ENCODE data around the gene ABHD12. TPM values are rescaled to one million over a fixed set of nuclear protein-coding genes. Genes with fewer than 3 reads are reported as not detected.
"Not testable (repeated sequence)": the region's sequence is repeated elsewhere in the genome, so short reads cannot be mapped to it uniquely, and the experiment has no call there.

Gene ABHD12
- total RNA-seq, 1 donor from 2014 or later, result 39.0 TPM

GRCh38 chr20:25353747-25354705 is 36.6 kb downstream of the ABHD12 start:
- no peak for DNase-seq

DNA sequence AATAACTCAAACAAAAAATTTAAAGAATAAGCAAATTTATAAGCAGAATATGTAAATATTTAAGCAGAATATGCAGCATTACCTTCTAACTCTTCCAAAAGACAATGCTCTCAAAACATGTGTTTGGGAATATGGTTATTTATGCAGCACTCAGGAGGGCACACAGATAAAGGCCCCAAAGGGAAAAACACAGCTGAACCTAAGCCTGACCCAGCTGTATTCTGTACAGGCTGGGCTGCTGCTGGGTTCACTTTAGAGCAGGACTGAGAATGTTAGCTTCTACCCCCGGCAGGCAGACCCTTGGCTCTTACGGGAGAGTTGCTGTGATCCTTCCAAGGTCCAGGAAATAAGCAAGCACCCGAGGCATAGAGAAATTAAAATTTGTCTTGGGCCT is 37.3 kb downstream of the ABHD12 start:
- DNase-seq, result no peak

- DNase-seq, result no peak
These were observed 37.9 kb downstream of the ABHD12 start for GRCh38 chr20:25352746-25353145.

DNA sequence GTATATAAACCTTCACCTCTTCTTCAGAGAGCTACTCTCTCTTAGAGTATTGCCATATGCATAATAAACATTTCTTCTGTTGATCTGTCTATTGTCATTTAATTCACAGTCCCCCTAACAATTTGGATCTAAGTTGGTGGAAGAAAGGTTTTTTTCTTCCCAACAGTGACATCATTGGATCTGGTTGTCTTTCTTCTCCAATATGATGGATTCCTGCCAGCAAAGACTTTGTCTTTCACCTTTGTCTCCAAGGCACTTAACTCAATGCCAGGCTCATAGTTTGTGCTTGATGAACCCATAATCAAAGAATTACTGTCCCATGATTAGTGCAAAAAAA is 39.6 kb downstream of the ABHD12 start:
- no peak for DNase-seq

DNA sequence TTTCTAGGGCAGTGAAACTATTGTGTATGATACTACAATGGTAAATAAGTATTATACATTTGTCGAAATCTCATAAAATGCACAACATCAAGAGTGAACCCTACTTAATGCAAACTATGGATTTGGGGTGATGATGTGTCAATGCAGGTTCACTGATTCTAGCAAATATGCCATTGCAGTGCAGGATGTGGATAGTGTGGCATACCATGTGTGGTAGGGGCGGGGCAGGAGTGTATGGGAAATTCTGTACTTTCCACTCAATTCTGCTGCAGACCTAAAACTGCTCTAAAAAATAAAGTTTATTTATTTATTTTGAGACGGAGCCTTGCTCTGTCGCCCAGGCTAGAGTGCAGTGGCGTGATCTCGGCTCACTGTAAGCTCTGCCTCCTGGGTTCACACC is 44.3 kb downstream of the ABHD12 start:
- DNase-seq, result no peak

DNA sequence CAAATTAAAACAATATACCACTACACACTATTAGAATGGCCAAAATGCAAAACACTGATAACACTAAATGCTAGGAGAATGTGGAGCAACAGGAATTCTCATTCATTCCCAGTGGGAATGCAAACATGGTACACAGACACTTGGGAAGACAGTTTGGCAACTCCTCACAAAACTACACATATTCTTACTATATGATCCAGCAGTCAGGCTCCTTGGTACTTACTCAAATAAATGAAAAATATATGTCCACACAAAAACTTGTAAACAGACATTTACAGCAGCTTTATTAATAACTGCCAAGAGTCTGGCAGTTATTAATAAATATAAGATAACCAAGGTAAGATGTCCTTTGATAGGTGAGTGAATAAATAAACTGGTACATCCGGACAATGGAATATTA is 44.9 kb downstream of the ABHD12 start:
- DNase-seq, result no peak

- DNase-seq, result no peak
These were observed 46.0 kb downstream of the ABHD12 start for GRCh38 chr20:25344634-25345033.

DNA sequence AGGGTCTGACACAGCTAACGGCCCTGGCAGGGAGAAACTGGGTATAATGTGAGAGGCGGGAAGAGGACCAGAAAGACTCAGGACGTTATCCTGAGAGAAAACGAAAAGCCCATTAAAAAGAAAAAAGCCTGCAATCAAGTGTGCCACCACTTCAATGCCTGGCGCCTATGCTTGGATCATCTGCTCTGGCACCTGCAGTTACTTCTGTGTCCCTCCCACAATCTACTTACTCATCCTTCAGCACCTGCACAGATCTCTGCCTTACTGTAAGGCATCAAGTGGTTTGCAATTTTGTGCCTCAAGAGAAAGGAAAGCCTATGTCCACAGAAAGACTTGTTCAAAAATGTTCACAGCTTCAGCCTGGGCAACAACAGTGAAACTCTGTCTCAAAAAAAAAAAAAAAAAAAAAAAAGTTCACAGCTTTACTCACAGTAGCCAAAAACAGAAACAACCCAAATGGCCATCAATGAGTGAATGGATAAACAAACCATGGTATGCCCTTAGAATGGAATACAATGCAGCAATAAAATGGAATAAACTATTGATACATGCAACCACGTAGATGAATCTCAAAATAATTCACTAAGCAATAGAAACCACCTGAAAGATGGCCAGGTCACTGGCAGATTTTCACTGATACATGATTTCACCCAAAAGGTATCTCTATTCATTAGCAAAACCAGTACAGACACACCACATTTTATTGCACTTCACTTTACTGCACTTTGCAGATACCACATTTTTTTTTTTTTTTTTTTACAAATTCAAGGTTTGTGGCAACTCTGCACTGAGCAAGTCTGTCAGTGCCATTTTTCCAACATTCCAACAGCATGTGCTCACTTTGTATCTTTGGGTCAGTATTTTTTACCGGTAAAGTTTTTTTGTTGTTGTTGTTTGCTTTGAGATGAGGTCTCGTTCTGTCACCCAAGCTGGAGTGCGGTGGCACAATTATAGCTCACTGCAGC is 48.6 kb downstream of the ABHD12 start:
- DNase-seq, result no peak

DNA sequence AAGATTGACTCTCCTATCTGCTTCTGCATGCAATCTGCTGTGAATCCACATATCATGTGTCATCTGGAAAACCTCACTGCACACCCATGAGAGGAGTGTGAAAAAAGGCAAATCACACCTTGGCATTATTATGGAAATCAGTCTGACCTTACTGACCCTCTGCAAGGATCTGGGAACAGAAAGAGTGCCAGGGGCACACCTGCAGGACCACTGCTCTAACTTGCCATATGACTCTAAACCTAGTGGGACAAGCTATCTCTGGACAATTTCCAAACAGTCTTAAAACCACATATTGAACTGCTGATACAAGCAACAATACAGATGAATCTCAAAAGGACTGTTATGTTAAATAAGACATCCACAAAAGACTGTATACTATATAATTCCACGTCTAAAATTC is 50.3 kb downstream of the ABHD12 start:
- no peak for DNase-seq

DNA sequence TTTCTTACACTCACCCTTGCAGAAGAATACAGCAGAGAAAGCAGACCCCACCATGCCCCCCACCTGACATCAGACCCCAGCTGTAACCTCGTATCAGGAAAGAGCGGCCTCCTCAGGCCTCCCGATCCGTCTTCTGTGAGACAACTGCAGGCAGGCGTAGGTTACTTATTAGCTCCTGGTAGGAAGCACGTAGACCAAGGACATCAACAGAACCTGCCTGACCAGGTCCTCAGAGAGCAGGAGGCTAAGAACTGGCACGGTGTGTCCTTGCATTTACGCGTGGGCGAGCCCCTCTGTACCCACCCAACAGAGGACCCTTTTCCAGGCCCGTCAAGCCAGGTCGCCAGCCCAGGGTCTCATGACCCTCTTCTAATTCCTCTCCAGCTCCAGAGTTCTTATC is 51.0 kb downstream of the ABHD12 start:
- DNase-seq, result no peak

- DNase-seq, result no peak
These were observed 52.3 kb downstream of the ABHD12 start for GRCh38 chr20:25338112-25339023.

DNA sequence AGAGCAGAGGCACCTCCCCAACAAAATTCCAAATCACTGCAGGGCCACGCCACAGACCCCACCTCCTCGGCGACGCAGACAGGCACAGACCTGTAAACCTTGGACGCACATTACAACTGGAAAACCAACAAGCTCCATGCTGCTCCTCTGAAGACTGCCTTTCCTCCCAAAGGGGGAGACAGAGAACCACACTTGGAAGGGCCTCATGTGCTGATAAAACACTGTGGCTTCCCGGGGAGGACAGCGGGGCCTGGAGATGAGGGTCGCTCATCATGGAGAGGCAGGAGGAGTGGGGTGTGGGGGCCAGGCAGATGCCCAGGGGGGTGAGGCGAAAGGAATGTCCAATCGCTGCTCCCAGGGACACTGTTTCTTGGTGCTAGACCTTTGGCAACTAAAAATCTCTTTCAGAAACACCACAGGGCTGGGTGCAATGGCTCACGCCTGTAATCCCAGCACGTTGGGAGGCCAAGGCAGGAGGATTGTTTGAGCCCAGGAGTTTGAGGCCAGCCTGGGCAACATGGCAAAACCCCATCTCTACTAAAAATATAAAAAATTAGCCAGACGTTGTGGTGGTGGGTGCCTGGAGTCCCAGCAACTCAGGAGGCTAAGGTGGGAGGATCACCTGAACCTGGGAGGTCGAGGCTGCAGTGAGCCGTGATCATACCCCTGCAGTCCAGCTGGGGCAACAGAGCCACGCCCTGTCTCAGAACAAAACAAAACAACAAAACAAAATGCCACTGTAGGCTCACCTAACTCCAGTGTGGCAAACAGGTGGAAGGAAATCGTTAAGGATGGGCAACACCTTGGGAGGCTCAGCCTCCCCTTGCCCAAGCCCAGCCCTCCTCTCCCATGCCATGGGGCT is 53.8 kb downstream of the ABHD12 start:
- DNase-seq, result no peak

DNA sequence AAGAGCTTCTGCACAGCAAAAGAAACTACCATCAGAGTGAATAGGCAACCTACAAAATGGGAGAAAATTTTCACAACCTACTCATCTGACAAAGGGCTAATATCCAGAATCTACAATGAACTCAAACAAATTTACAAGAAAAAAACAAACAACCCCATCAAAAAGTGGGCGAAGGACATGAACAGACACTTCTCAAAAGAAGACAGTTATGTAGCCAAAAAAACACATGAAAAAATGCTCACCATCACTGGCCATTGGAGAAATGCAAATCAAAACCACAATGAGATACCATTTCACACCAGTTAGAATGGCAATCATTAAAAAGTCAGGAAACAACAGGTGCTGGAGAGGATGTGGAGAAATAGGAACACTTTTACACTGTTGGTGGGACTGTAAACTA is 55.7 kb downstream of the ABHD12 start:
- DNase-seq, result not testable (repeated sequence)

- no peak for DNase-seq
These were observed 61.6 kb downstream of the ABHD12 start for GRCh38 chr20:25328954-25329498.

- no peak for DNase-seq
These were observed 63.0 kb downstream of the ABHD12 start for GRCh38 chr20:25327521-25328235.

GRCh38 chr20:25325997-25326396 is 64.6 kb downstream of the ABHD12 start:
- DNase-seq, result no peak

DNA sequence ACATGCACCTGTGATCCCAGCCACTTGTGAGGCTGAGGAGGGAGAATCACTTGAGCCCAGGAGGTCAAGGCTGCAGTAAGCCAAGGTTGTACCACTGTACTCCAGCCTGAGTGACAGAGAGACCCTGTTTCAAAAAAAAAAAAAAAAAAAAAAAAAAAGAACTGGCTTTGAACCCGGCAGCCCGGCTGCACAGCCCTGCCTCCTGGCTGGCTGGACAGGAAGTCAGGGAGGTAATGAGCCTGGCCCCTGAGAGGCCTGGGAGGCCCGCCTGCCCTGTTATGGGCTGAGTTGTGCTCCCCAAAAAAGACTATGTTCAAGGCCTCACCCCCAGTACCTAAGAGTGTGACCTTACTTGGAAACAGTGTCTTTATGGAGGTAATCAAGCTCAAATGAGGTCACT is 65.6 kb downstream of the ABHD12 start:
- DNase-seq, result no peak

DNA sequence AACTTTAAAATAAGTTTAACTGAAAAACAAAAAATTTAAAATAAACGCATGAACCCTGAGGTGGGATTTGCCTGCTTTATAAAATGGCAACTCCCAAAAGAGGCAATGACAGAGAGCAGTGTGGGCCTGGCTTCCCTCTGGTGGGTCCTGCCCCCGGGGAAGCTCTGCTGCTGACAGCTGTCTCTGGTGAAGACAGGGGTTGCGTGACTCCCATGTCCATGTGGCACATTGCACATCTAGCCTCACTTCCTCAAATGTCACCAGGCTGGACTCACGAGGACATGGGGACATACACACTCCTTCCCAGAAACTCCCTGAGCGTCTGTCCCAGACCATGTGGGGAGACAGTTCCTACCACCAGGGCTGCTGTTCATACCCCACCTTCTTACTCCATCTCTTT is 66.2 kb downstream of the ABHD12 start:
- no peak for DNase-seq

GRCh38 chr20:25323496-25324246 is 67.0 kb downstream of the ABHD12 start:
- DNase-seq, result no peak

Data from occipital lobe (tissue), 2 donors.